Right ventricle myocardium superior (tissue), 1 donor: ENCODE data around the gene RNF43. TPM values are rescaled to one million over a fixed set of nuclear protein-coding genes. Genes with fewer than 3 reads are reported as not detected.

Source experiments
- ATAC-seq: fragments of 200-7000 bp; cut with Tn5 transposase; one replicate; pipeline ENCODE4 v1.9.1; 2020; ENCODE audit warnings: mild to moderate bottlenecking; ENCODE audit not compliant: poor library complexity
- DNase-seq: peaks from one replicate; pipeline ENCODE4 v3.0.0-alpha.2; 2020
- intact Hi-C: fragments of 100-400 bp; cut with DNase I; formaldehyde crosslinking; loops from one replicate; pipeline ENCODE4 v1.11.2; 2022
- total RNA-seq: library from RNA; stranded (reverse); fragmentation: NEBNext Ultra II Directional; extraction: Animal tissue kit (Norgen Biotek cat#: 25700); gene quantifications from one replicate; pipeline ENCODE4 v1.2.1, GENCODE V29; 2021
- donor health status: DM: no; HTN: yes; CAD: no; lungs with severe emphysema.

Gene RNF43
- total RNA-seq, 1 donor from 2014 or later, result 3.8 TPM

DNA sequence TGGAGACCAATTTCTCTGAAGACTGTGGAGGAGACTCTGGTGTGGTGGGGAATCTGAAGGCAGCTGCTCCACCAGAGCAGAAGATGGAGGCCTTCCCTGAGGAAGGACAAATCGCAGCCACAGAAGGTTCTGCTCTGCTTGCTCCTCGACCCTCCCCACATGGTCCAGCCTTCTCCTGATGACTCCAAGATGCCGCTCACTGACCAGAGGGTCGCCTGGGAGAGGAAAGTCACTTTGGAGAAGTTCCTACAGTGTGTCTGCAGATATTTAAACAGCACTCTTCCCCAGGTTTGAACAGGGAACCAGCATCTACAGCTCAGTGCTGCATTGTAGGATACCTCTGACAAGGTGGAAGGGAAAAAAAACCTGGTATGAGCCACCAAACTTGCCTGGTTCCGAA is 44.3 kb downstream of the RNF43 start:
- no peak for ATAC-seq
- DNase-seq, result no peak
- intact Hi-C loops, result no loop called here

DNA sequence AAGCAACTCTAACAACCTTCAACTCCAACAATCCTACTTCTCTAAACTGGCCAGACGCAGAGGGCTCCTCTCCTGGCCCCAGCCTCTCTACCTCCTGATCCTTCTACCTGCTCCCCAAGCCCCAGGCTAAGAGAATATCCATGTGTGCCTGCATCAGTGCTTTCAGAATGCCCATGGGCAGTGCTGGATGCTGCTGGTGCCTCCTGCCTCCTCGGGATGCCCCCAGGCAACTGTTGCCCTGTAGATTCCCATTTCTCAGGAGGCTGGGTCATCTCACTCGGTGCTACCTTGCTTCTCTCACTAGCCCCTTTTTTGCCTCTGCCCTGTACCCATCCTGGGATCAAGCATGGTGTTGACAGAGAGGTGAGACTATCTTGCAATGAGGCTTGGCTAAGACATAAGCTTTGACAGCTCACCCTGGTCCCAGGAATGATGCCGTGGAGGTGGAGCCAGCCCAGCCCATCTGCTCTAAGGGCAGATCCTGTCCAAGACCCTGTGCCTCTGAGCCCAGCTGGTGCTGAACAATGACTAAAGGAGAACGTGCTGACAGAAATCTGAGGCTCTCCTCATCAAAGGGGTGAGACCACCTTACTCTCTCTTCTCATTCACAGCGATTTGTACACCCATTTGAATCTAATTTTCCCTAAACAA is 45.9 kb downstream of the RNF43 start:
- intact Hi-C loops, result no loop called here
- ATAC-seq, result no peak
- no peak for DNase-seq

DNA sequence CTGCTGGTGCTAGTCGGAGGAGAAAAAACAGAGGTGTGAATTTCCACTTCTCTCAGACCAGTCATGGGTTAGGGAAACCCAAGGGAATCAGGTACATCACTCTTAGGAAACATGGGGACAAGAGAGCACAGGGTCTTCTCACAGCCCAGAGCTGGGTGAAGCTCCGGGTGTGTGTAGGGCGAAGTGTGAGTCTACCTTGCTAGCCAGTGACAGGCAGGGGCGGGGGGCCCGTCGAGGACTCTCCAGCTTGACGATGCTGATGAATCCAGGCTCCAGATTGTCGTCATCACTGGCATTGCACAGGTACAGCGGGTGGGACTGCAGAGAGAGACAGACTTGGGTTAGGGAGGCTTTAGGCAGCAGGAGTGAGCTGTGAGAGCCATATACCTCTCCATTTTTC is 46.6 kb downstream of the RNF43 start:
- no peak for DNase-seq
- ATAC-seq, result no peak
- intact Hi-C loops, result no loop called here

DNA sequence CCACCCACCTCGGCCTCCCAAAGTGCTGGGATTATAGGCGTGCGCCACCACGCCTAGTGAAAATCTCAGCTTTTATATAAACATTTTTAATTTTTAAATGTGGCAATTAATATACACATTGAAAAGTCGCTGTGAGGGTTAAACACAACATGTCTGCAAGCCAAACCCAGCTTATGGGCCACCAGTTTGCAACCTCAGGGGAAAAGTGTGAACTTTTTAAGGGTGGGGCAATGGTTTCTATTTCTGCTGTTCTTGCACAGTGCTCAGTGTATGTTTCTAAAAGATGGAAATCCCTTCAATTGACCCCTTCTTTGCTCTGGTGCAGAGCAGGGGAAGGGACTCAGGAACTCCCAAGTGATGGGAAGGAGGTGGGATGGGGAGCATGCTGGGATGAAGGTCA is 47.0 kb downstream of the RNF43 start:
- DNase-seq (no peak), ATAC-seq (no peak)
- intact Hi-C loops, result no loop called here

DNA sequence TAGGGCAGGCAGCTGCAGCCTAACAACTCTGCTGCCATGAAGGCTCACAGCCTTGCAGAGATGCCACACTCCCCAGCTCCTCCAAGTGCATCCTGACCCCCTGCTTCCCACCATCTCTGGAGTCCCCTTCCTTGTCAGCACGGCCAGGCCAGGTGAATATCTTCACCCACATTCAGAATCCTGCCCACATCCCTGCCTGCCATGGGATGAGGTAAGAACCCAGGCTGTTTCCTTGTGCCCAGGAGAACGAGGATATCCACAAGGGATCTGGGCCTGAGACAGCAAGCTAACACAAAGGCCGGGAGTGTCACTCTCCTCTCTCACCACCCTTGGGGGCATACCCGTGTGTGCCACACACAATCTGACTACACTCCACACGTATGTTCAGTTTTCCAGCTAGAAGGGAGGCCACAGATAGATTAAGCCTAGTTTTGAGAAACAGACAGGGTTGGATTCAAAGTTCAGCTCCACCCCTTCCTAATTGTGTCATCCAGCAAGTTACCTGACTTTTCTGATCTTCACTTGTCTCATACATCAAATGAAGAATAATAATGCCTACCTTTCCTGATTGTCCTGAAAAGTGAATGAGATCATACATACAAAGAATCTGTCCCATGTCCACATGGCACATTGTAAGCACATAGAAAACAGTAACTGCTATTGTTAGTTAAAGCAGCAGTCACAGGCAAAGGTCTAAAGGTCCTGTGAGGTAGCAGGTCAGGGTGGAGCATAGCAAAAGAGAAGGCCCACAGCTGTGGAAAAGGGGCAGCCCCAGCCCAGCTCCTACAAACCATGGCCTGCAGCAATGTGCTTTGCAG is 47.9 kb downstream of the RNF43 start:
- no peak for DNase-seq
- ATAC-seq, result no peak
- intact Hi-C loops, result no loop called here

DNA sequence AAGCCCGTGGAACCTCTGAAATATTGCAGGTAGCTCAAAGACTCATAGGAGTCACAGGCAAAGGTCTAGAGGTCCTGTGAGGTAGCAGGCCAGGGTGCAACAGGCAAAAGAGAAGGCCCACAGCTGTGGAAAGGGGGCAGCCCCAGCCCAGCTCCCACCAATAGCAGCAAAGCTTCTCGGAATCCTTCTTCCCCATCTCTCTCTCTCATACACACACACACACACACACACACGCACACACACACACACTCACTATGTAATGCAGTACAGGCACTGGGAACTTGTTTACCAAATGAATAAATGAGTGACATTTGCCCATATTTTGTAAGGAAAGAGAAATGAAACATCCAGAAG is 48.5 kb downstream of the RNF43 start:
- DNase-seq, result no peak
- intact Hi-C loops, result no loop called here
- no peak for ATAC-seq

Other genes starting within 250 kb of the RNF43 start
- not detected for gene EPX, start 224.8 kb downstream of the RNF43 start, total RNA-seq
- 7.9 TPM for gene MKS1, start 198.3 kb downstream of the RNF43 start, total RNA-seq
- gene LPO, start 178.9 kb downstream of the RNF43 start, total RNA-seq, result not detected
- 0.05 TPM for gene MPO, start 136.6 kb downstream of the RNF43 start, total RNA-seq
- 13.6 TPM for gene TSPOAP1, start 88.7 kb downstream of the RNF43 start, total RNA-seq
- 59.2 TPM for gene SUPT4H1, start 65.3 kb downstream of the RNF43 start, total RNA-seq
- not detected for gene HSF5, start 70.9 kb upstream of the RNF43 start, total RNA-seq
- 11.3 TPM for gene MTMR4, start 97.1 kb upstream of the RNF43 start, total RNA-seq